ENCODE data around the gene ENOPH1.
"Not testable (repeated sequence)": the region's sequence is repeated elsewhere in the genome, so short reads cannot be mapped to it uniquely, and the experiment has no call there.

The ENOPH1 gene

GRCh38 chr4:82473621-82474164 lies 43.3 kb downstream of the ENOPH1 start:
- no peak for DNase-seq

- DNase-seq = not testable (repeated sequence)
Observed at GRCh38 chr4:82475931-82476330, 45.5 kb downstream of the ENOPH1 start.

GRCh38 chr4:82477469-82477868 lies 47.1 kb downstream of the ENOPH1 start:
- DNase-seq = not testable (repeated sequence)

- DNase-seq = no peak
Observed at GRCh38 chr4:82479562-82479961, 49.2 kb downstream of the ENOPH1 start.

GRCh38 chr4:82480771-82481505 lies 50.5 kb downstream of the ENOPH1 start:
- DNase-seq = no peak

- DNase-seq = no peak
Observed at GRCh38 chr4:82481506-82481840, 51.1 kb downstream of the ENOPH1 start.

GRCh38 chr4:82482387-82482786 lies 52.0 kb downstream of the ENOPH1 start:
- no peak for DNase-seq

- no peak for DNase-seq
Observed at GRCh38 chr4:82484996-82485783, 54.8 kb downstream of the ENOPH1 start.

GRCh38 chr4:82489076-82489475 lies 58.7 kb downstream of the ENOPH1 start:
- no peak for DNase-seq

GRCh38 chr4:82489987-82490386 lies 59.6 kb downstream of the ENOPH1 start:
- DNase-seq = no peak

GRCh38 chr4:82491251-82491960 lies 61.0 kb downstream of the ENOPH1 start:
- peak; percentile 94 for DNase-seq

GRCh38 chr4:82493721-82494425 lies 63.5 kb downstream of the ENOPH1 start:
- no peak for DNase-seq

GRCh38 chr4:82495666-82496065 lies 65.3 kb downstream of the ENOPH1 start:
- no peak for DNase-seq

- no peak for DNase-seq
Observed at GRCh38 chr4:82496349-82496748, 66.0 kb downstream of the ENOPH1 start.

GRCh38 chr4:82499738-82500434 lies 69.5 kb downstream of the ENOPH1 start:
- DNase-seq = peak; percentile 17

- no peak for DNase-seq
Observed at GRCh38 chr4:82500435-82501153, 70.2 kb downstream of the ENOPH1 start.

GRCh38 chr4:82501154-82501442 lies 70.7 kb downstream of the ENOPH1 start:
- DNase-seq = no peak

GRCh38 chr4:82508011-82508410 lies 77.6 kb downstream of the ENOPH1 start:
- DNase-seq = no peak

- DNase-seq = no peak
Observed at GRCh38 chr4:82508806-82509428, 78.5 kb downstream of the ENOPH1 start.

- no peak for DNase-seq
Observed at GRCh38 chr4:82510216-82510615, 79.8 kb downstream of the ENOPH1 start.

Measured in NCI-H446 treated with DMSO at 0.1 percent for 48 hours (cell line).